Measurements from ENCODE around the gene NIT1.

NIT1 gene

DNA sequence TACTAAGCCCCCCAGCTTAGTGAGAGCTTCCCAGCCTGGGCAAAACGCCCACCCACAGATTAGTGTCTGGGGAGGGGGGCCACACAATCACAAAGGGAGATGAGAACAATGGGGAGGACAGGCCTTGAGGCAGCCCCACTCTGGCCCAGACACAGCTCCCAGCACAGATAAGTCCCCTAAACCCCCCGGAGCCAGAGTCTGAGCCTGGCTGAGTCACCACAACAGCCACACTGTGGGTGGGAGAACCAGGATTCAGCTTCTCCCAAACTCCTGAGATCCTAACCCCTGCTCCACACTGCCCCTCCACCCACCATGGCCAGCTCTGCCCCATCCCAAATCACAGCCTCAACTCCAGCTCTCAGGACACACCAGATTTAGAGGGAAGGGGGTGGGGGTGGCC lies 32.7 kb upstream of the NIT1 start:
- no peak for DNase-seq

DNA sequence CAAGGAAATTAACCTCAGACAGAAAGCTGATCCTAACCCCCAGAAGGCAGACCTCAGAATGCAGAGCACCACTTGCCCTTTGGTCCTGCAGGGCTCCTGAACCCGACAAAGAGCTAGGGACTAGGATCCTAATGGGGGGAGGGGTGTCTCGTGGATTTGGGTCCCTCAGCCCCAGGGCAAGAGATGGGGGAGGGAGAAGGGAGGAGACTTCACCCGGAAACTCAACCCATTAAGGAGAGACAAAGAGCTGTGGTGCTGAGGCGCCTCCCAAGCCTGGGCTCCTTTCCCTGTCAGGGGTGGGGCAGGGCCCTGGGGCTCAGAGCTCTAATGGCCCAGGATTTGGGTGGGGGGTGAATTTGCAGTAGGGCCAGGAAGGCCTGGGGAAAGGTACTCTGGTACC lies 31.4 kb upstream of the NIT1 start:
- no peak for DNase-seq

DNA sequence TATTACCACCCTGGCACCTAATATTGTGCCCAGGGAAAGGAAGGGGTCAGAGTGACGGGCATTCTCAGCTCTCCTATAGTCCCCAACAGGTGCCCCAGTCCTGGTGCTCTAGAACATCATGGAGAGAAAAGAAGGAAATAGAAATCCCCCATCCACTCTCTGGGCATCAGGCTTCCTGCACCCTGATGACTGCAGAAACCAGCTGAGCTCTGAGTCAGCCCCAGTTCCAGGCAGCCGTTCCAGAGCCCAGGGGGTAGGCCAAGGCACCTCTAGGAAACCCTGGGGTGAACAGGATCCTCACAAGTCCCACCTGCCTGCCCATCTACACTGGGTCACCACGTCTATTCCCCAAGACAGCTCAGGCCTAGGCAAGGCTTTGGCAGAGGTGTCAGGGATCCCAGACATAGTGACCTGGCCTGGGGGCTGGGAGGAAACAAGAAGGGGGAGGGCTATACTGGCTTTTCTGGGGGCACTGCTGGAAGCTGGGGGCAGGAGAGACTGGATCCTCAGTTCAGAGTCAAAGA lies 29.3 kb upstream of the NIT1 start:
- DNase-seq, result no peak

DNA sequence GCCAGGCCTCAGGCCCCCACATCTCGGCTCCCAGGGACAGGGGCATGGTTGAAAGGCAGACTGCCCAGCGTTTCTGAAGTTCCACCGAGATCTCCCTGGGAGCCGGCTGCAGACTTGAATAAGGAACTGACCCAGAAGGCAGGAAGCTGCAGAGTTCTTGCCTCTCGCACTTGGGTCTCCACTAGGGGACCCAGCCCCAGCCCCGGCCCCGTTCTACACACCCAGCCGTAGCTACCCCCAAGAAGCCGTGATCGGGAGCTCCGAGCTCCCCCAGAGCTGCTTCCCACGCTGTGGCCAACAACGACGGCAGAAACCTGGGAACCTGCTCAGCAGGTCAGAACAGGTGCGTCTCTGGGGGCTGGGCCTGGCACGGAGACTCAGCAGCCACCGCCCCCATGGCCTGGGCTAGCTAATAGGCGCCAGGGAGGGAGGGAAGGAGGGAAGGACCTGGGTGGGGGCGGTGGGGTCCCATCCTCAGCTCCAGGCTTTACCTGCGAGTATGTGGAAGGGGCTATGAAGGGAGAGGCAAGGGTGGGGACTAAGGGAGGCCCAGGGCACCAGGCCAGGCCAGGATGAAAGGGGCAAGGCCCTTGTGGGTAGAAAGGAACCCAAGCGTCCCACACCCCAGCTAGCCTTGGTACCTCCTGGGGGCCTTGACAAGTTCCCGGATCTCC lies 28.5 kb upstream of the NIT1 start, which contains the start of gene NECTIN4:
NECTIN4 (minus strand) TSS at position 308 of the 674 bp plus-strand sequence; CDS start at position 46, 262 bp downstream.
- no peak for DNase-seq

DNA sequence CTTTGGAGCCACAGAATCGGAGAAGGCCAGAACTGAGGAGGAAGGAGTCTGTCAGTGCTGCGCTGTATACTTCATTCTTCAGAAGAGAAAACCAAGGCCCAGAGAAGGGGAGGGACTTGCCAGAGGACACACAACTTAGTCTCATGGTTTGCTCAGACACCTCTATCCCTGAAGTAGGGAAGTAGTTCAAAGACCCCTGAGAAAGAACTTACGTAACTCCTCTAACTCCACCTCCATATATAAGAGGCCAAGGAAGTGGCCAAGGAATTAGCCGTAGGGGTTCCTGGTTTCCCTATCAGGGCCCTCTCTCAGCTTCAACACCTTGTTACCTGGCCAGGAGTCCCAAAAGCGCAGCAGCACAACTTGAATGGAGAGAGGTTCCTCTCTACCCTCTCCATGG lies 28.0 kb upstream of the NIT1 start:
- no peak for DNase-seq

DNA sequence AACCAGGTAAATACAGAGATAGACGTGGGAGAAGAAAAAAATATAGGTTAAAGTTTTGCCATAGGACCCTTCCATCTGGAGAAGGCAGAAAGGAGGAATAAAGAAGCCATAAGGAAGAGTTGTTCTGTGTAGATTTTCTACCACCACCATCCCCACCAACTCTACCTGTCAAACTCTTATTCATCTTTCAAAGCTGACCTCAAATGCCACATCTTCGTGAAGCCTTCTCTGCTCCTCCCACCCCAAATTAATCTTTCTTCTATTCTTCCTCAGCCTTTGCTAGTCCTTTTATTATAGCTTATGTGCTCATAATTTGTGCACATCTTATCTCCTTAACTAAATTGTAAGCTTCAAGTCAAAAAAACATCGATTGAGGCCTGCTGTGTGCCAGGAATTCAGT lies 27.3 kb upstream of the NIT1 start:
- DNase-seq, result no peak

DNA sequence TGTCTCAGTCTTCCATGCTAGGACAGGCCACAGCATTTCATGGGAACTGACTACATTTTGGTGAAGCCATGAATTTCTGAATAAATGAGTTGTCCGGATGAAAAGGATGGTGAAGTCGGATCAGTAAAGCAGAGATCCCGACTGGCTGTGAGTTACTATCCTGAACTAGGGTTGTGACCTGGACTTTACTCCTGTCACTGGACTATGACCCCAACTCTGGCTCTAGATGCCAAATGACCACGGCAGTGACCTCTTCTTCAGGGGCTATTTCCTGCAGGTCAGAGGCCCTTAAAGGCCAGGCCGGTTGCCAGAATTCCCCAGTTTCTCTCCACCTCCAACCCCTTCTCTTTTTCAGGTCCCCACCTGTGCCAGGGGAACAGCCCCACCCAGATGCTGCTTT lies 26.8 kb upstream of the NIT1 start:
- no peak for DNase-seq

DNA sequence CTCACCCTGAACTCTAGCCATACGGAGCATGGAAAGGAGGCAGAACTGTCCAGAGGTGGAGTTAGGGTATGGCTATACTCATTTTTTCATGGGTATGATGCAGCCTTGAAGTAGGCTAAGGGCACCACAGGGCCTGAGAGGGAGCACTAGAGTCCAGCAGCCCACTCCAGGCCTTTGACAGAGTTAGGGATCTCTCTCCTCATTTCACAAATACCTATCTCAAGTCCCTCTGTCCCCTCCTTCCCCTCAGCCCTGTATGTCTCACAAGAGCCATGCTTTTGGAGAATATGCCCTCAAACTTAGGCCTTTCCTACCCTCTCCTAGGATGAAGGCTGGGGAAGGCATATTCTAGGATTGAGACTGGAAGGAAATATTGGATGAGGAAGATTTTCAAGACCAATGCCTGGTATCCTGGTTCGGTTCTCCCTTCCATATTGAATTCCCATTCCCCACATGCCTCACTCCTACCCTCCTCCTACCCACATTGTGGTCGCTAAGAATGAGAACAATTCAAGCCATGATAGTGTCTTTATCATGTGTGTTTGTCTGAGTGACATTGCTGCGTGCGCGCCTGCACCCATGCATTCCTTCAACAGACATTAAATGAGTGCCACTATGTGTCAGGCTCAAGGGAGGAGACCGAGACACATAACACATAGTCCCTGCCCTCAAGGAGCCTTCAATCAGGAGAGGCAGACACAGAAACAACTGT lies 26.0 kb upstream of the NIT1 start:
- DNase-seq, result no peak

DNA sequence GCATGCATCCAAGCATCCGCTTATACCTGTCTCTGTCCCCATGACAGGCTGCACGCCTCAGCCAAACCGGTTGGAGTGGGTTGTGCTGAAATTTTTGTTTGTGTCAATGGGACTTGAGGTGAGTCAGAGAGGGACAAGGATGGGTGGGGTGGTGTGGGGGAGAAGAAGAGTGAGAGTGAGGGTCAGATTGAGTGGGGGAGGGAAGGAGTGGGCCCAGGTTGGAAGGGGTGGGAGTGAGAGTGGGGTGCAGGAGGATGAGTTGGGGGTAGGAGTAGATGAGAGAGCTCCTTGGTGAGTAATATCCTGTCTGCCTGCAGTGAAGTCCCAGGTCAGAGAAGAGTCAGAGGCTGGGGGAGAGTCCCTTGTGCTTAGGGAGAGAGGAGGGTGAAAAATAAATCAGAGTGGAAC lies 25.3 kb upstream of the NIT1 start:
- DNase-seq, result no peak

DNA sequence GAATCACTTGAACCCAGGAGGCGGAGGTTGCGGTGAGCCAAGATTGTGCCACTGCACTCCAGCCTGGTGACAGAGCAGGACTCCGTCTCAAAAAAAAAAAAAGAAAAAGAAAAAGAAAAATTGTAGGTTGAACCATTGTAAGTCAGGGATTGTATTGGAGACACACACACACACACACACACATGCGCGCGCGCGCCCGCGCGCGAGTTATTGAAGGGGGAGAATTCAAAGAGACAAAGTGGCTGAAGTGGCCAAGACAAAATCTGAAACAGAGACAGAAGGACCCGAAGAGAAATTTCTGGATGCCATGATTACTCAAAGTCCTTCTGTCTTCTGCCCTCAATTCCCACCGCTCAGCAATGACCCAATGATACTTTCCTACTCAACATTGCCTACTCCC lies 23.4 kb upstream of the NIT1 start:
- no peak for DNase-seq

DNA sequence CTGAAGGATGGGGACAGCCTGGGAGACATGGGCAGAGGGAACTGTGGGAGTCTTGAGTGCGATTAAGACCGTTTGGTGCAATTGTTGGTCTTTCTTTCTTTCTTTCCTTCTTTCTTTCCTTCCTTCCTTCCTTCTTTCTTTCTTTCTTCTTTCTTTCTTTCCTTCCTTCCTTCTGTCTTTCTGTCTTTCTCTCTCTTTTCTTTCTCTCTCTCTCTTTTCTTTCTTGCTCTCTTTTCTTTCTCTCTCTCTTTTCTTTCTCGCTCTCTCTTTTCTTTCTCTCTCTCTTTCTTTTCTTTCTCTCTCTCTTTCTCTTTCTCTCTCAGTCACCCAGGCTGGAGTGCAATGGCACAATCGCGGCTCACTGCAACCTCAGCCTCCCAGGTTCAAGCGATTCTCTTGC lies 22.7 kb upstream of the NIT1 start:
- no peak for DNase-seq

DNA sequence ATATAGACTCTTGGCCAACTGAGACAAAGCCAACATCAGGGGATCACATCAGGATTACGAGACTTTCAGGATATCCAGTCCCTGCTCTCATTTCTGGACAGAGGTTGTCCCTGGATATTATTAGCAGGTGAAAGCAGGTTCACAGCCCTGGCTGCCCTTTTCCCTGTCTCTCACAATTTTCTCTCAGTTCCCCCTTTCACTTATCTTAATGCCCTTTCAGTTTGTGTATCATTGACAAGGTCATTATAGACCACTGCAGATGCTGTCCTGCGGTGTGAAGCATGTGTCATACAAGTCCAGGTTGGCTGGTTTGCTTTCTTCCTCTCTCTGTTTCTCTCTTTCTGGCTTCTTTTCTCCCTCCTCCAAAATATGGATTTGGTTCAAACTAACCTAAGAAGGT lies 21.9 kb upstream of the NIT1 start:
- no peak for DNase-seq

DNA sequence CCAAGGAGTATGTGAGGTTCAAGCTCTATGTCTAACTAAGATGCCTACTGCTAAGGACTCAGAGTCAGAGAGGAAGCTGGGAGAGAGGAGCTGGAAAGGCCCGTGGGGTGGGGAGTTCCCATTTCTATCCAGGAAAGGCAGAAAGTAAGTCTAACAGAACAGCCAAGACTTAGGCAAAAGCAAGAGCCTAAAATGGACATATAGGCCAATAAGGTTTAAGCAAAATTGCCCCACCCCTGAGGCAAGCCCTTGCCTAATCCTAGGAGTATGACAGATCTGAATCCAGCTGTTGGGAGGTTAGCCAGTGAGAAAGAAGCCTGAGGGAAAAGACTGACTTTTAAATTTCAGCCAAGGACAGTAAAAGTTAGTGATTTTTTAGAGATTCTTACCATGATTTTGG lies 21.4 kb upstream of the NIT1 start:
- no peak for DNase-seq

DNA sequence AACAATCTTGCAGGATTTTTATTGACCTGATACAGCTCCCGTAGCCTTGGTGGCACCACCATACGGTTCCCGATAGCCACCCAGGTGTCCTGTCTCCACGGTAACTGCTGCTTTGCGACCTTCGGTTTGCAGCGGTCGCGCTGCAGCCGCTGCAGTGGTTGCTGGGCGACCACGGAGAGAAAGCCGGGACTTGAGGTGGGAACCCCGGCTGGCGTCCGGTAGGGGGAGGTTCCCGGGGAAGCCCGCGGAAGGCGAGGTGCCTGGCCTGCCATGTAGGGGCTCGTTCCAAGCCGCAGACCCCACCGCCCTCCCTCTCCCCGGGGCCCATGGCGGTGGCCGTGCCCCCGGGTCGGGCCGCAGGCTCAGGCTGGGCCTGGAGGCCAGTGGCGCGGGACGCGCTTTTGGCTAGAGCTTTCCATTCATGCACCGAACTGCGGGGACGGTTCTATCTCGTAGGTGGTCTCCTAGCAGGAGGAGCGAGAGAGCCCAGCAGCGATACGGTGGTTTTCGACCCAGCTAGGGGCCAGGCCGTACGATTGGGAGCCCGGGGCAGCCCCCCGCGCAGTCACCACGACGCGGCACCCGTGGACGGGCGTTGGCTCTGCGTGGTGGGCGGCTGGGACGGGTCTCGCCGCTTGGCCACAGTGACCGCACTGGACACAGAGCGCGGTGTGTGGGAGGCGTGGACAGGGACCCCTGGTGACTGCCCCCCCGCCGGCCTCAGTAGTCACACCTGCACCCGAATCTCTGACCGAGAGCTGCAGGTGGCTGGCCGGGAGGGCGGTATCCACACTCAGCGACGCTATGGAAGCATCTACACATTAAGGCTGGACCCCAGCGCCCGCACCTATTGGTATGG lies 19.5 kb upstream of the NIT1 start, which contains the start of gene KLHDC9:
KLHDC9 (plus strand) TSS at position 152 of the 859 bp plus-strand sequence; CDS start at position 327, 175 bp downstream.
- peak; percentile 80 for DNase-seq

DNA sequence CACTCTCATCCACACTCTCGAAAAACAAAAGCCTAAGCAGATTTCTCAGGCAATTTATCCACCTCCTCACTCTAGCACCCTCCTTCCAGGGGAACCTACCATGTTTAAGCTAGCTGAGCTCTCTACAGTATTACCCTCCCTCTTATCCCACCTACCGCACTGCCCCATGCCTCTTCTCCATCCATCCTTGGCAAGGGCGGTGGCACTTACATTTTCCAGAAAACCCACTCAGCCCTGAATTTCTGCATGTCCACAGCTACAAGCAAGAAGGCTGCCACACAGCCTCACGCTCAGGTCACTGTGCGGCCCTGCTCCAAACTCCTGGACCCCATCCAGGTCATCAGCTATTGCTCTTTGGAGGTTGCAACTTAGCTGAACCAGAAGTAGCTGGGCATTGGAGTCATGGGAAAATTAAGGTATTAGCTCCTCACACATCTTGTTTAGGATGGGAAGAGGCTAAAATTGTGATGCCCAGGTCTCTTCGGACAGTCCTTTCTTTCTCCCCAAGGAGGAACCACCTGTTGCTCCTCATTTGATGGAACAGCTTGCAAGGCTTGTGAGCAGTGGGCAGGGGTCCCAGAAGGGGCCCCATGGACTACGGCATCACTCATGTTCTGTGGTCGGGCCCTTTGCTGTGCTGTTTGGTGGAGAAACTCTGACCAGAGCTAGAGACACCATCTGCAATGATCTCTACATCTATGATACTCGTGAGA lies 18.7 kb upstream of the NIT1 start:
- DNase-seq, result no peak

DNA sequence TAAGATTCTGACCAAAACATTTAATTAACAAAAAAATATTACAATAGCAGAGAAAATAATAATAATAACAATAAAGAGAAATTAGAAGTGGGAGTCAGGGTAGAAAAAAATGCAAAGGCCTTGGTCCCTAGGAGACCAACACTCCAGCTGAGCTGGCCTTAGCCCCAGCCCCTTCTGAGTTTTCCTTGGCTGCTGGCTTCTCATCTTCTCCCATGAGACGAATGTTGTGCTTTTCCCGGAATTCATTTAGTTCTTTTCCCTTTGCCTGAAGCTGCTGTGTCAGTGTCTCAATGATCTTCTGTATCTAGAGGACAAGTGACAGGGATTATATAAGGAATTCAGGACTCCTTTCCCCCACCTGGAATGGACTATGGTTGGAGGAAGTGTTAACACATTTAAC lies 17.3 kb upstream of the NIT1 start:
- DNase-seq, result no peak

DNA sequence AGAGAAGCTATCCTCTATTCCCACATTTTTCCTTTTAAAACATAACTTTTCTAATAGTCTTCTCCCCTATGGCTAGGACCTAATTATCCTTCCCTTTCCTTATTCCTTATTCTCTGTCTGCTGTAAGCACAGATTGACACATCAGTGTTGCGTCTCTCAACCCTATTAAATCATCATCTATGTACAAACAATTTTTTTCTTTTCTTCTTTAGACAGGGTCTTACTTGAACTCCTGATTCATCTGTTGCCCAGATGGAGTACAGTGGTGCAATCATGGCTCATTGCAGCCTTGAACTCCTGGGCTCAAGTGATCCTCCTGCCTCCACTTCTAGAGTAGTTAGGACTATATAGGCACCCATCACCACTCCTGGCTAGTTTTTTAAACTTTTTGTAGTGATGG lies 11.5 kb upstream of the NIT1 start:
- DNase-seq, result no peak

DNA sequence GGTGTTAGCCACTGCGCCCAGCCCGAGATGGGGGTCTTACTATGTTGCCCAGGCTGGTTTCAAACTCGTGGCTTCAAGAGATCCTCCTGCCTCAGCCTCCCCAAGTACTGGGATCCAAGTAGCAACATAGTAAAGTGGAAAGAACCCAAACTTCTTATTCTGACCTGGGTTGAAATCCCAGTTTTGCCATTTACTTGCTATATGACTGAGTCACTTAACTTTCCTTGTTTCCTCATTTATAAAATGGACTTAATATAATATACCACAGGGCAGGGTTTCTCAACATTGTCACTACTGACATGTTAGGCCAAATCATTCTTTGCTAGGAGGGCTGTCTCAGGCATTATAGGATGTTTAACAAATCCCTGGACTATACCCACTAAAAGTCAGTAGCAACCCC lies 6.8 kb upstream of the NIT1 start:
- DNase-seq, result no peak

DNA sequence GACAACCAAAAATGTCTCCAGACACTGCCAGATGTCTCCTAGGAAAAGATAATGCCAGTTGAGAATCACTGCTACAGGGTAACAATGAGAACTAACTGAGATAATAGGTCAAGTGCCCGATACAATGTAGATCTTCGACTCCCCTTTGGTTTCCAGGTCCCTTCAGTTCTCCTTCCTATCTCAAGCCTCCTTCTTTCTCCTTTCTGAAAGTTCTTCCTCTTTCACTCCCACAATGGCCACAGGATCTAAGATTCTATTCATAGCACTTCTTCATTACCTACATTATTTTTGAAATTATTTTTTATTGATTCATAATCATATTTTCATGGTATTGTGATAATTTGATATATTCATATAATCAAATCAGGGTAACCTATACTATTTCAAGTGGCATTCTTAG lies 6.4 kb upstream of the NIT1 start:
- DNase-seq, result peak; percentile 49

DNA sequence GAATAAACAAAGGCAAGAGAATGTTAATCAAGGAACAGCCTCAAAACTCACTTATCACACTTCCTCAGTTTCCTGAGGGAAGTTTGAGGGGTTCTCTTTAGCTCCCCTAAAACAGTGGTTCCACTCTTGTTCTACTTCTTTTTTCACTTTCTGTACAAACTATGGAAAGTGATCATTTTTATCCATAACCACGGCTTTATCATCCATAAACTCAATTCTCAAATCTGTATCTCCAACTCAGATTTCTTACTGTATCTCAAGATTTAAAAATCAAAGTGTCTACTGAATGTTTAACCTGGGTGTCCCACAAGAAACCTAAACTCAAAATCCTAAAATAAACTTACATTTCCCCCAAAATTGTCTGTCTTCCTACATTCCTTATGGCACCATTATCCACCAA lies 4.0 kb upstream of the NIT1 start:
- DNase-seq, result no peak

DNA sequence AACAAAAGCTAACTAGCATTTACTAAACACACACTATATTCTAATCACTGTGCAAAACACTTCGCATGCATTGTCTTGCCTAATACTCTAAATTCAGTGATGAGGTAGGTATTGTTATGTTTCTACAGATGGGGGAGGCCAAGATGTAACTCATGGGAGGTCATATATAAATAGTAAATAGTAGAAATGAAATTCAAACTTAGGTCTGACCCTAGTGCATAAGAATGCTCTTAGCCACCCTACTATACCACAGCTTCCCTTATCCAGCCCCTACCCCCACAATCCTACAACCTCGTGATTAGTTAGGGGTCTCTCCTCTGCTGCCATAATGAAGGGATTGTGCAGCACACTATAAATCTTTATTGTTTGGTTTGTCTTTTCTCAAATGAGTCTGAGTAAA lies 3.3 kb upstream of the NIT1 start:
- no peak for DNase-seq

DNA sequence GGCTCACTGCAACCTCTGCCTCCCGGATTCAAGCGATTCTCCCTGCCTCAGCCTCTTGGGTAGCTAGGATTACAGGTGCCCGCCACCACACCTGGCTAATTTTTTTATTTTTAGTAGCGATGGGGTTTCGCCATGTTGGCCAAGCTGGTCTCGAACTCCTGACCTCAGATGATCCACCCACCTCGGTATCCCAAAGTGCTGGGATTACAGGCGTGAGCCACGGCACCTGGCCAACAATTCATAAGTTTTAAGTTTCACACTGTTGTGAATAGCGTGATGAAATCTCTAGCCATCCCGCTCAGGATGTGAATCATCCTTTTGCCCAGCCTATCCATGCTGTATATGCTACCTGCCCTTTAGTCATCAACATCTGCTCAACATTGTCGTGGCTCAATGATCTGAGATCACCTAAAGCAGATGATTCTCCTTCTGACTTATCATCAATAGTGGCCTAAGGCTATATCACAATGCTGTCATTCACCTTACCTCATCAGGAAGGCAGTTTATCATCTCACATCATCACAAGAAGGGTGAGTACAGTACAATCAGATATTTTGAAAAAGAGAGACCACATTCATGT lies 2.7 kb upstream of the NIT1 start:
- no peak for DNase-seq
